CD4-positive, alpha-beta T cell treated with Interferon alpha-2 for 1 hour (primary cell): Measurements from ENCODE around the gene SLC25A21.
"Not testable (repeated sequence)": the region's sequence is repeated elsewhere in the genome, so short reads cannot be mapped to it uniquely, and the experiment has no call there.

Experiments
- DNase-seq, 2 donors: peaks; one replicate each; pipeline ENCODE4 v3.0.0-alpha.2; 2020 to 2022

Gene SLC25A21

GRCh38 chr14:36935976-36936678 lies 236.3 kb downstream of the SLC25A21 start:
- DNase-seq, result no peak

- no peak for DNase-seq
Measured at GRCh38 chr14:36934304-36934703, 238.1 kb downstream of the SLC25A21 start.

GRCh38 chr14:36931791-36932190 lies 240.6 kb downstream of the SLC25A21 start:
- no peak for DNase-seq

- DNase-seq, result no peak
Measured at GRCh38 chr14:36928432-36928831, 244.0 kb downstream of the SLC25A21 start.

GRCh38 chr14:36925094-36925493 lies 247.3 kb downstream of the SLC25A21 start:
- no peak for DNase-seq

GRCh38 chr14:36916668-36917067 lies 255.7 kb downstream of the SLC25A21 start:
- DNase-seq, result no peak

GRCh38 chr14:36915081-36915480 lies 257.3 kb downstream of the SLC25A21 start:
- no peak for DNase-seq

GRCh38 chr14:36910578-36910977 lies 261.8 kb downstream of the SLC25A21 start:
- DNase-seq, result no peak

- DNase-seq, result no peak
Measured at GRCh38 chr14:36905272-36905888, 267.0 kb downstream of the SLC25A21 start.

GRCh38 chr14:36901861-36902260 lies 270.5 kb downstream of the SLC25A21 start:
- DNase-seq, result no peak

GRCh38 chr14:36900846-36901245 lies 271.6 kb downstream of the SLC25A21 start:
- no peak for DNase-seq

GRCh38 chr14:36896300-36896699 lies 276.1 kb downstream of the SLC25A21 start:
- DNase-seq, result not testable (repeated sequence)

- DNase-seq, result no peak
Measured at GRCh38 chr14:36884049-36884448, 288.4 kb downstream of the SLC25A21 start.

GRCh38 chr14:36880276-36880675 lies 292.1 kb downstream of the SLC25A21 start:
- no peak for DNase-seq

- DNase-seq, result no peak
Measured at GRCh38 chr14:36879558-36879957, 292.8 kb downstream of the SLC25A21 start.

GRCh38 chr14:36874396-36875138 lies 297.8 kb downstream of the SLC25A21 start:
- no peak for DNase-seq

- no peak for DNase-seq
Measured at GRCh38 chr14:36870776-36871175, 301.6 kb downstream of the SLC25A21 start.

- DNase-seq, result no peak
Measured at GRCh38 chr14:36869125-36869524, 303.3 kb downstream of the SLC25A21 start.

- DNase-seq, result no peak
Measured at GRCh38 chr14:36866867-36867266, 305.5 kb downstream of the SLC25A21 start.

- no peak for DNase-seq
Measured at GRCh38 chr14:36863271-36863670, 309.1 kb downstream of the SLC25A21 start.

- DNase-seq, result not testable (repeated sequence)
Measured at GRCh38 chr14:36862237-36862636, 310.2 kb downstream of the SLC25A21 start.

GRCh38 chr14:36860831-36861230 lies 311.6 kb downstream of the SLC25A21 start:
- DNase-seq, result no peak

GRCh38 chr14:36859119-36859518 lies 313.3 kb downstream of the SLC25A21 start:
- DNase-seq, result no peak

GRCh38 chr14:36857842-36858445 lies 314.5 kb downstream of the SLC25A21 start:
- DNase-seq, result no peak
